Glomerular endothelial cell (primary cell): Measurements from ENCODE around the gene PRORP. TPM values are rescaled to one million over a fixed set of nuclear protein-coding genes. Genes with fewer than 3 reads are reported as not detected.

Experiments used
- total RNA-seq: library from RNA; depleted of rRNA; stranded (reverse); fragments of >200 nt; gene quantifications from 2 replicates; pipeline ENCODE4 v1.2.3, GENCODE V29; 2015

The PRORP gene
- total RNA-seq, 1 donor from 2014 or later: 58.6 TPM

Other genes starting within 250 kb of the PRORP start
- 36.9 and 53.4 TPM in 2 replicates for gene BAZ1A, start 247.2 kb upstream of the PRORP start, total RNA-seq
- gene SRP54, start 139.6 kb upstream of the PRORP start, total RNA-seq: 58.7 and 68.2 TPM in 2 replicates
- gene FAM177A1, start 76.3 kb upstream of the PRORP start, total RNA-seq: 30.7 and 42.9 TPM in 2 replicates
- gene PPP2R3C, start 562 bp upstream of the PRORP start, total RNA-seq: 30.9 and 31.2 TPM in 2 replicates
- gene PSMA6, start 169.8 kb downstream of the PRORP start, total RNA-seq: 209 and 249 TPM in 2 replicates